Left cardiac atrium (tissue), 4 donors: ENCODE results near the gene CELSR1. TPM values are rescaled to one million over a fixed set of nuclear protein-coding genes. Genes with fewer than 3 reads are reported as not detected.

Source experiments
- ATAC-seq, 2 donors: fragments of 200-7000 bp; cut with Tn5 transposase; one replicate each; pipeline ENCODE4 v1.9.1; 2020; ENCODE audit warnings: mild to moderate bottlenecking in 2 of 2, moderate library complexity in 2 of 2
- DNase-seq: peaks from one replicate; pipeline ENCODE4 v3.0.0-alpha.2; 2020
- intact Hi-C, 2 donors: fragments of 100-400 bp; cut with DNase I; formaldehyde crosslinking; loops; one replicate each; pipeline versions ENCODE4 v1.14.1 to v1.15.1; 2022 to 2023
- total RNA-seq, 2 donors: library from RNA; stranded (reverse); fragmentation: NEBNext Ultra II Directional; extraction: Animal tissue kit (Norgen Biotek cat#: 25700); gene quantifications; one replicate each; pipeline ENCODE4 v1.2.1, GENCODE V29; 2021
- donor health status: DM: no; HTN: yes; CAD: no.
- donor health status: DM: no; HTN: yes; CAD: no; lungs with severe emphysema.
- donor health status: DM: yes; HTN: yes; CAD: no.
- donor health status: Dilated cardiomyopathy.

The CELSR1 gene
- total RNA-seq, 2 donors from 2014 or later = 6.5 to 8.1 TPM

DNA sequence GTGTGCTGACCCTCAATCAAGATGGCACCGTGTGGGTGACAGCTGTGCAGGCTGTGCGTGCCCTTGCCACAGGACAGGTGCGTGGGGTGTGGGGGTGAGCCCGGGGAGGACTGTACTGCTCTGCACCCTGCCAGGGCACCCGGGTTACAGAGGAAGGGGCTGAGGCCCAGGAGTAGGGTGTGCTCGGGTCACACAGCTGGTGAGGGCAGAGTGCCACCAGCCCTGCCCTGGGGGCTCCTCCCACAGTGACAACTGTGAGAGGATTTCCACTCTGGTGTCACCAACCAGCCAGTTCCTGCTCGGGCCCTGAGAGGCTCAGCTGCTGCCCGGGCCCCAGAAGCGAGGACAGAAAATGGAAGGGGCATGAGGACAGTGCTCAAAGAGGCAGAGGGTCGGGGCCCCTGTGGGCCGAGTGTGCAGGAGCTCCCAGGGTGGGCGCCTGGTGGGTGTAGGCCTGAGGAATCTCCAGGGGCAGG, 181.4 kb downstream of the CELSR1 start:
- no peak for ATAC-seq
- intact Hi-C loops = no loop called here
- no peak for DNase-seq

DNA sequence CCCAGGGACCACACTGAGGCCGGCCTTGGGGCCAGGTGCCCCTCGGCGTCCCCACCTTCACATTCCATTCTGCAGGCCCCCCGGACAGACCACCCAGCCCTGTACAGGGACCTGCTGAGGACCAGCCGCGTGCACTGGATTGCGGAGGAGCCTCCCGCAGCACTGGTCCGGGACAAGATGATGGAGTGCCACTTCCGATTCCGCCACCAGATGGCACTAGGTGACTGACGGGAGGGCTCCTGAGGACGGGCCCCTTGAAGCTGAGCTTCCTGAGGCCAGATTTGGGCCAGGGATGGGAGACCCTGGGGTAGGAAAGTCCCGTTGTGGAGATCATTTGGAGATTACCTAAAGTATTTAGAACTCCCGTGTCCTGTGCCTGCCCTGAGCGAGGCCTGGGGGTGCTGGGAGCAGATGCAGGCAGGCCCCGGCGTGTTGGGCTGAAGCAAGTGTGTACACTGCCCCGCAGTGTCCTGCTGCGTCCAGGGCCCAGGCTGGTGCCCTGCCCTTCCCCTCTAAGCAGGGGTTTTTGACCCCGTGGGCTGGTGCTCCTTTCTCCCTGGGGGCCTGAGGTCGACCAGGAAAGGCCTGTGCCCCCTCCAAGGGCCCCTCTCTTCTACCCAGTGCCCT, 181.9 kb downstream of the CELSR1 start:
- DNase-seq (peak; percentile 75), ATAC-seq (peak; percentile 35 to 48)
- intact Hi-C loops = no loop called here

DNA sequence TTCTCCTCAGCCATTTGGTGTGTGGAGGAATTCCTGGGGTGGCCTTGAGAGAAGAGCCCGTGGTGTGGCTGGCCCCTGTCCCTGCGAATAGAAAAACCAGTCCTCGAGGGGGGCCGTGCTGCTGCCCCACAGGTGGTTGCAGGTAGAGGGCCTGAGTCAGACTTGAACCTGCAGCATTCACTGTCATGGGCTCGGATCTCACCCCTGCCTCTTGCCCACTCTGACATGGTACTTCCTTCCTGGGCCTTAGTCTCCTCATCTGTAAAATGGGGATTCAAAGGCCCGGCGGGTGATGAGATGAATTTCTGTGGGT, 182.5 kb downstream of the CELSR1 start:
- ATAC-seq = no peak
- no peak for DNase-seq
- intact Hi-C loops = no loop called here

DNA sequence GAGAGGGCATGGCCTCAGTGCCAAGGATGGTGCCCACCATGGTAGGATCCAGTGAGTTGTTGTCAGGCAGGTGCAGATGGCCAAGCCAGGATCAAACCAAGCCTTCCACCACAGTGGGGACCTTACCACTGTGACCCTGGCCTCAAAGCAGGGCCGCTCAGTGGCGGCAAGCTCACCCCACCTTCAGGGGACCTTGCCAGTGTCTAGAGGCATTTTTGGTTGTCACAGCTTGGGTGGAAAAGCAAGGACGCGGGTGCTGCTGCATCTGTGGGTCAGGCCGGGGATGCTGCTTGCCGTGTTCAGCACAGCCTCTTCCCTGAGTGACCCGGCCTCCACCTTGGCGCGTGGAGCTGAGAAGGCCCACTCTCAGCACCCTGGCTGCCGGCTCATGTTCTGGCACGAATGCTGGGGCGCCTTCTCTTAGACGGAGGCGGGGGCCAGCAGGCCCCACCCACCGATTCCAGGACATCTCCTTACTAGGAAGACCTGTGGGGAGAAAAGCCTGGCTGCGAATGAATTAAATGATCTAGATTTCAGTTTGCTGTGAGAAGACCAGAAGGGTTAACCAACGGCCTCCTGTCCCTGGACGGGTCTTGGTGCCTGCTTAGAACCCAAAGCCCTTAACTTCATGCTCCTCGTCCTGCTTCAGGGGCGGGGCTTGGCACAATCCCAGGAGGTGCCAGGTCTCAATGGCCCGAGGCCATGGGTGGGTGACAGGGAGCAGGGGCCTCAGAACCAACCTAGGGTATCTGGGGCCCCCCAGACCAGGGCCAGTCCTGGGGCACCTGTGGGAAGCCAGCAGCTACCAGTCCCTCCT, 183.0 kb downstream of the CELSR1 start:
- intact Hi-C loops = no loop called here
- ATAC-seq = no peak
- DNase-seq = no peak

DNA sequence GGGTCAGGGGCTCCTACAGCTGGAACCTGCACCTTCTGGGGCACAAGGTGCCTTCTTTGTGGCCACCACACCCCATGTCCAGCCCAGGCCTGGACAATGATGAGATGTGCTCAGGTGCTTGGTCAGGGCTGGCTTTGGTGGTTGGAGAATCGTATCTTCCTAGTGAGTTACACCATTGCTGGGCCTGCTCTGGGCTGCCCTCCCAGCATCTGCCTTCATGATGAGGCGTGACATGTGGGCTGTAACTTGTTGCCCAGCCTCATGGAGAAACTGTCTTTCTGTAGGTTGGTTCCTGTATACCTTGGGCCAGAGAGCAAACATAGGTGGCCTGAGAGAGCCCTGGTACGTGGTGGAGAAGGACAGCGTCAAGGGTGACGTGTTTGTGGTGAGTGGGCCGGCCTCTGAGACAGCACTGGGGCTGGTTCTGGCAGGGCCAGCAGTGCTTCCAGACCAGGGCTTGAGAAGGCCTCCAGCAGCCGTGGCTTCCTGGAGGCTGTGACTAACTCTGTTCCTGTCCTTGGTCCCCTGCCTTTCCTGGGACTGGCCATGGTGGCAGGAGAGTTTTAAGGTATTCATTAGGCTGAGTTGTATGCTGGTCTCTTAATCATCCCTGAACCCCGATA, 183.8 kb downstream of the CELSR1 start:
- DNase-seq (no peak), ATAC-seq (peak in 1 of 2 donors; percentile 26)
- intact Hi-C loops = no loop called here

DNA sequence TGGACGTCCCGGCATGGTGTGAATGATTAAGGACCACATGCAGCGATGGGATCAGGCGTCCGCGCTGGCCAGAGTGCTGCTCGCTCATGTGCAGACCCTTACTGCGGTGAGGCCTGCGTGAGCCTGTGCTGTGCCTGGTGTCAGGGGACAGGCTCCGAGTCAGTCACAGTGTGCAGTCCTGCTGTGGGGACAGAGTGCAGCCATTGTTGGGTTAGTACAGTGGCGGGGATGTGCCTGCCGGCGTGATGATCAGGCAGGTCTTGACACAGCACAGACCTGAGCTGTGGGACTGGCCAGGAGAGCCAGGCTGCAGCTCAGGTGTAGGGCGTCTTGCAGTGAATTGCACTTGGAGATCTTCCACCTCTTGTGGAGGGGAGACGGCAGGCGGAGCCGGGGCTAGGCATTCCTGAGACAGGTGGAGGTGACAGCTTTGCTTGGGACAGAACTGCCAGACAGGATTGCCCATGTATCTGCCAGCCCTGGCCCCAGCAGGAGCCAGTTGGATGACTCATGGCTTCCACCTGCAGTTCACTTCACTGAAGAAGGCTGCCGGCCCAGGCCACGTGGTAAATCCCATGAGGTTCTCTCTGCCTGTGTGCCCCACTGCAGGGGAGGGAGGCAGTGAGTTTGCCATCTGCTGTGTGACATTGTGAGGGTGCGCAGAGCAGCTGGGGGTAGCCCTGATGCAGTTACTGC, 184.6 kb downstream of the CELSR1 start:
- intact Hi-C loops = no loop called here
- peak; percentile 10 to 66 for ATAC-seq
- DNase-seq = peak; percentile 53

DNA sequence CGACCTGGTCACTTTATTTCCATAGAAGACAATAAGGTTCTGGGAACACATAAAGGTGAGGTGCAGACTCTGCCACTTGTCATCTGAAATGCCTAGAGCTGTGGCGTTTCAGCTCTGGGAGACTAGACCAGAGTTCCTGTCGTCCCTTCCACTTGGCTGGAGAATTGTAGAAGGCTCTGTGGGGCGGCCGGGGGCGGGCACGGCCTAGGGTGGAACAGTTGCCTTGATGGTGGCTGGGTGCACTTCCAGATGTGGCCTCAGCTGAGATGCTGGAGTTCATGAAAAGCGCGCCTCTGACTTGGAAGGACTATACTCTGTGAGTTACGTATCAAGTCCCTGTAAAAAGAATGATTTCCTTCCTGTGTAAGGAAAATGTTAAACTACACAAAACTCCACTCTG, 185.1 kb downstream of the CELSR1 start:
- ATAC-seq (no peak), DNase-seq (no peak)
- intact Hi-C loops = no loop called here

DNA sequence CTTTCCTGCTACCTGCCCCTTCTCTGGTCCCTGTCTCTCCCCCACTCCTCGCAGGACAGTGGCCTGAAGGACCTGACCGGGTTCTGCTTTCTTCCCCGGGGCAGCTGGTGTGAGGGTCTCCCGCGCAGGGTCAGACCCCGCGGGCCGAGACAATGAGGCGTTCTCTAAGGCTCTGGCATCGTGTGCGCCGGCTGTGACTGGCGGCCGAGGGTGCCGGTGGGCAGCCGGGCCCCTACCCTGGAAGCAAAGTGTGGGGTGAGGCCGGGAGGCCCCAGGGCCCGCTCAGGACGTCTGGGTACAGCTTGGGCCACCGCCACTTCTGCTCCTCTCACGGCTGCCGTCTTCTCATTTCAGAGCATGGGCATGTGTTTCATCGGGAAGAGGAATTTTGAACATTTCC, 185.7 kb downstream of the CELSR1 start:
- DNase-seq (no peak), ATAC-seq (no peak)
- intact Hi-C loops = no loop called here

DNA sequence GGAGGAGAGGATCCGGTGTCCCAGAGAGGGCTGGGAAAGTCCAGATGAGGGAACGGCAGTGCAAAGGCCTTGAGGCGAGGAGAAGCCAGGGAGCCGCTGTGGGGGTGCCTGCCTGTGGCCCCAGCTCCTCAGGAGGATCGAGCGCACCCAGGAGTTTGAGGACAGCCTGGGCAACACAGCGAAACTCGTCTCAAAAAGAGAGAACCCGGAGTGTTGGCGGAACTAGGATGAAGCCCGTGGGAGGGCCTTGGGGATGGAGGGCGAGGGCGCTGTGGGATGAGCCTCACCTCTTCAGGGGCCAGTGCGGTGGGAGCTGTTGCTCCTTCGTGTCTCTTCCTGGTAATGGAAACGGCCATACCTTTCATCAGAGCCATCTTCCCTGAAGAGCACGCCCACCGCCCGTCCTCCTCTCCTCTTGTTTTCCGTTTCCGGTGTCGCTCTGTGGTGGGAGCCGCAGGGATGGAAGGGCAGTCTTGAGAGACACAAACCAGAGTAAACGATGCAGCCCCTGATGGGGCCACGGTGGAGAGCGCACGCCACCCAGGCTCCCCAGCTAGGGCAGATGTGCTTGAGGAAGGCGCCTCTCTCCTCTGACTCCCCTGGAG, 186.2 kb downstream of the CELSR1 start:
- ATAC-seq = no peak
- peak; percentile 10 for DNase-seq
- intact Hi-C loops = no loop called here

DNA sequence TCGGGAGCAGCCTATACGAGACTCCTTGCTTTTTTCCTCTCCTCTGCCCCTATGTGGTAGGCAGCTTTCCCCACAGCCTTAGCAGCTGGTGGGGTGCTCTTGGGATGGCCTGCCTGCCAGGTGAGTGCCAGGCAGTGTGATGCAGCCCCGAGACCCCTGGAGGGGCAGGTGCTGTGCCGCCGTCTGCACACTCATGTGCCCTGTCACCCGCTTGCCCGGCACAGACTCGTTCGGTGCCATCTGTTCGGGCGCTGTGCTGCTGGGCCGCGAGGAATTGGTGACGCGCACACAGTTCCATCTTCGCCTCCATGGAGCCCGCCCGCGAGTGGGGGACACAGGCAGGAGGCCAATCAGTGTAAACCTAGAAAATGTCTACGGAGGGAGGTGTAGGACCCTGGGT, 186.8 kb downstream of the CELSR1 start:
- intact Hi-C loops = no loop called here
- DNase-seq (no peak), ATAC-seq (no peak)

DNA sequence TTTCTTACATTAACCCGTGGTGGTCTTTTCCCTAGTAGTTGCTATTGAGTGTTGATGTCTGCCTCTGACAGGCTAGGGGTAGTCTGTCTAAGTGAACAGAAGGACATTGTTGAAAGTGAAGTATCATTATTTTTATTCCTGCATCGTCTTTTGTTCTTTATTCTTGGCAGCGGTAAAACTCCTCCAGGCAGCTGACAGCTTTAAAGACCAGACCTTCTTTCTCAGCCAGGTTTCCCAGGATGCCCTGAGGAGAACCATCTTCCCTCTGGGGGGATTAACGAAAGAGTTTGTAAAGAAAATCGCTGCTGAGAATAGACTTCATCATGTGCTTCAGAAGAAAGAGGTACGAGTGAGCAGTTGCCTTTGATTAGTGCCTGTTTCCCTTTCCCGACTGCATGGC, 187.3 kb downstream of the CELSR1 start:
- intact Hi-C loops = no loop called here
- ATAC-seq = no peak
- no peak for DNase-seq

DNA sequence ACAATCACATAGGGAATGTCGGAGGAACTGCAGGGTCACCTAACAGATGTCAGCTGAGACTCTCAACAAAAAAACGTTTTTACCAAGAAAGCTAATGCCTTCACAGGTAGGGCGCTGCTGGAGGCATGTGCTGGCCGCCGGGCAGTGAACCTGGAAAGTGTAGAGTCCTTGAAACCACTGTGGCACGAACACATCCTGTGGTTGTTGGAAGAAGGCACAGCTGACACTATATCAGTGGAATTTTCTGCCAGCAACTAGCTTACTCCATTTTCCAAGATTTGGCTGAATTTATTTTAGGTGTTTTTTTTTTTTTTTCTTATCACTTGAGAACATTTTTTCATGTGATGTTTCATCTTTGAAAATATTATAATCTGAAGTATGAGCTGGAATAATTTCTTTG, 187.7 kb downstream of the CELSR1 start:
- no peak for ATAC-seq
- DNase-seq = no peak
- intact Hi-C loops = no loop called here

DNA sequence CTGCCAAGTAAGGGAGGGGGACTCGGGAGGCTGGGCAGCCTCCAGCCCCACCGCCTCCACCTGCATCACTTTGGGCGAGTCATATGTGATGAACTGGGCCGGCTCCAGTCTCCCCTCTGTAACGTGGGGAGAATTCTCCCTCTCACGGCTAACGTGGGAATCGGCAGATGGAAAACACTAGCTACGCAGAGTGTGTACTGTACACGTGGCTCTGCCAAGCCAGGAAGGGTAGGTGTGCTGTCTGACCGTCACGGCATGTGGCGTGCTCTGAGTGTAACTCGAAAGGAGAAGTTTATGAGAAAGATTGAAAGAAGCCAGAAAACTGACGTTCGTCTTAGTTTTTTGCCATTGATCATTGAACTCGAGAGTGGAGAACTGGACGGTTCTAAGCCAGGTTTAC, 188.2 kb downstream of the CELSR1 start:
- intact Hi-C loops = no loop called here
- ATAC-seq = no peak
- no peak for DNase-seq

DNA sequence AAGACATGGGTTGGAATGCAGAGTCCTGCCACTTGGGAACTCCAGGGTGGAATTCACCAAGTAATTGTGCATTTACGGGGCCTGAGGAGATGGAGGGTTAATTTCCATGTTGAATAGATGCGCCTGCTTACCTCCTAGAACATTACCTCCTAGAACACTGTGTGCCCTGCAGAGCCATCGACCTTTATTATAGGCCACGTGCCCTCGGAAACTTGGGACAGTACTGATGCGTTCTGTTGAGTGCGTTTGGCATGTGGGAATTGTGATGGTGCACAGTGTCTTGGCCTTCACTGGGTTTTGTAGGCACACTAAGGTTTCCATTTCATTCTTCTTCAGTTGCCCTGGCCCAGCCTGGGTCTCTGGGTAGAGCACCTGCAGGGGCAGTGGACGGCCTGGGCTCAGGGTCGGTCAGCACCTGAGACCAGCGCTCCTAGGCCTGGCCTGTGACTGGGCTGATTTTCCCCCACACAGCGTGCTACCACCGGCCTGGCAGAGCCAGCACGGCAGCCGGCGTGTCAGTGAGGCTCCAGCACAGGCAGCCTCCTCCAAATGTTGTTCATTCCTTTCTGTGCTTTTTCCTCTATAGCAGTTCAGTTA, 189.2 kb downstream of the CELSR1 start:
- intact Hi-C loops = no loop called here
- no peak for DNase-seq
- peak in 1 of 2 donors; percentile 3 for ATAC-seq

DNA sequence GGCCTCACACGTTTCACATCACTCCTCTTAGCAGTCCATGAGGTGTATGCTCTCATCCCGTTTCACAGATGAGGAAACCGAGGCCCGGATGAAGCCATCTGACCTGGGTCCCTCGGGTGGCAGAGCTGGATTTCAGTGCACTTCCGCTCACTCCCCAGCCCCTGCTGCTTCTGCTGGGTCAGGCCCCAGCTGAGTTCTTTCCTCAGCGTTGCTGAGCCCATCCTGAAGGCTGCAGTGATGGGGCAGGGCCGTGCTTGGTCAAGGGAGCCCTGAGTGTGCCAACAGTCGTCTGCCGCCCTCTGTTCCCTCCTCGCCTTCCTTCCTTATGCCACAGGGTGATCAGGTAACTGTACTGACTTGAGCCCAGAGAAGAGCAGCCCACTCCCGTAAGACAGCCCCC, 189.8 kb downstream of the CELSR1 start:
- DNase-seq (no peak), ATAC-seq (no peak)
- intact Hi-C loops = no loop called here

DNA sequence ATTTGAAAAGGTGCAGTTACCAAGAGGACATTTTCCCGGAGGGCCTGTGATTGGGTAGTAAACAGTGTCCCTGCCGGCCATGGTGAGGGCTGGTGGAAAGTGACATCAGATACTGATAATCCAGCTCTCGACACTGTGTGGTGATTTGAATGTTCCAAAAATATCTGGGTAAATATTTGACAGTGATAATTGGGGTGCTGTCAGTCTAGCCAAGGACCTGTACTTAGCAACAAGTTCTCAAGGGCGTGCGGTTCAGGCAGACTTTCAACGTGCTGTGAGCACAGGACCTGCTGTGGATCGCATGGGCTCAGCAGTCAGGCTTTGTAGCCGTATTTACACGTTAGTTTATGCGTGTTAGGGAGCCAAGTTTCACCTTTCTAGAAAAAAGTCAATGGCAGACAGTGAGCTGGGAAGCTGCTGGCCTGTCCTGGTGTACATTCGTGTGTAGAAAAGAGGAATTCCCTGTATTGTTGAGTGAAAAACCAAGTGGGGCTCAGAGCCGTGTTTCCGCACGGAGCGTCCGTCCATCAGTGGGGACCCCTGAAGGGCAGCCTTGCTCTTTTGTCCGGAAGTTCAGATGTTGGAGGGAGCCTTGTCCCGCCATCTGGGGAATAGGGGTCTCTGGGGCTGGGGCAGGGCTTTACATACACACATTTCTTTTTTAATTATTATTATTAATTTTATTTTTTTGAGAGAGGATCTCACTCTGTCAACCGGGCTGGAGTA, 190.6 kb downstream of the CELSR1 start:
- peak; percentile 77 to 86 for ATAC-seq

DNA sequence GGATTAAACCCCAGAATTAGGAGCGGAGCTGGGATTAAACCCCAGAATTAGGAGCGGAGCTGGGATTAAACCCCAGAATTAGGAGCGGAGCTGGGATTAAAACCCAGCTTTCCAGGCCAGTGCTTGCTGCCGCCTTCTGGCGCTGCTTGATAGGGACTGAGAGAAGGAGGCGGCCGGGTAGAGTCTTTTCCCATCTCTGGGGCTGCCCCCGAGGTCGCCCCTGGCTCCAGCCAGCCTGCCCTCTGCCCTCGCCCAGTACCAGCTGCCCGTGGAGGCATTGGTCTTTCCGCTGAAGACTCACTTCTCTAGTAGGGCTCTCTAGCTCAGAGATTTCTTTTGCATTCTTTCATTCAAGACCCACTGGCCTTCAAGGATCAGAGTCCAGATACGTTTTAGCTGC, 196.7 kb downstream of the CELSR1 start:
- ATAC-seq = no peak
- DNase-seq = no peak
- intact Hi-C loops = no loop called here

More for the DNA sequence above, 190.6 kb downstream of the CELSR1 start:
- intact Hi-C loops = no loop called here
- peak; percentile 62 for DNase-seq

DNA sequence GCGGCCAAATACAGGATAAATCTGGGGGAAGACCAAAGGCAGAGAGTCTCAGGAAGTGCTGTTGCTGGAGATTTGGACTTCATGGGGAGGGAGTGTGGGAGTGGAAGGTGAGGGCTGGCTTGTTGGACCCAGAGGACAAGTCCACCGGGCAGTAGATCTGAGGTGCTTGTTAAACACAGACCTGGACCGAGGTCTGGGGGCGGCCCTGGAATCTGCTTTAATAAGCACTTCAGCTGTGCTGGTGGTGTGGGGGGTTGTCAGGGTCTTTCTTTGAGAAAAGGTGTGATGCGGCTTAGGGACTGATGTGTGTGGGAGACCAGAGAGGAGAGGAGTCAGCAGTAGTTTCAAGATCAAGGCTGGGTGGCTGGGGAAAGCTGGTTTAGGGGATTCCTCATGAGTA, 197.5 kb downstream of the CELSR1 start:
- ATAC-seq = no peak
- intact Hi-C loops = no loop called here
- no peak for DNase-seq

DNA sequence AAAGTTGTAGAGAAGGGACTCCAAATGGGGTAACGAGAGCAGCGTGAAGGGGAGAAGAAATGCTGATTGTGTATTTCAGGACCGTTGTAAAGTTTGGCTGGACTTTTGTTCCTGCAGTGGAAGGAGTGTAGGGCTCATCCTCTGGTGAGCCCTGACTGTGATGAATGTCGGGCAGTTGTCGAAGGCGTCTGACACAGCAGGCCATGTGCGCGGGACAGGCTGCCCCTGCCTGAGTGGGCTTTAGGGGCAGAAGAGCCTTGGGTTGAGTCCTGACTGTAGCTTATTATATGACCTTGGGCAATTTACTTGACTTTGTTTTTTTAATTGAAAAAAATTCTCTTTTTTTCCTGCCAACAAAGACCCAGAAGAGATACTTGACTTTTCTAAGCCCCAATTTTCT, 198.8 kb downstream of the CELSR1 start:
- intact Hi-C loops = no loop called here
- DNase-seq (no peak), ATAC-seq (no peak)
